NCI-H2196 treated with DMSO at 0.1 percent for 48 hours (cell line): ENCODE results near the gene ATXN7L1.
"Not testable (repeated sequence)": the region's sequence is repeated elsewhere in the genome, so short reads cannot be mapped to it uniquely, and the experiment has no call there.

Experiments
- DNase-seq: peaks from one replicate; lab custom pipeline; 2025; ENCODE audit not compliant: unreplicated experiment; lab: John Stamatoyannopoulos, UW

The ATXN7L1 gene

GRCh38 chr7:105621617-105622016 is 254.8 kb downstream of the ATXN7L1 start:
- no peak for DNase-seq

GRCh38 chr7:105621176-105621575 is 255.2 kb downstream of the ATXN7L1 start:
- DNase-seq = no peak

GRCh38 chr7:105619590-105619989 is 256.8 kb downstream of the ATXN7L1 start:
- DNase-seq = no peak

GRCh38 chr7:105618016-105618296 is 258.4 kb downstream of the ATXN7L1 start:
- no peak for DNase-seq

GRCh38 chr7:105617280-105618015 is 259.0 kb downstream of the ATXN7L1 start:
- DNase-seq = peak; percentile 13

- no peak for DNase-seq
Observed at GRCh38 chr7:105614341-105614840, 262.0 kb downstream of the ATXN7L1 start.

GRCh38 chr7:105613611-105614330 is 262.6 kb downstream of the ATXN7L1 start:
- no peak for DNase-seq

- no peak for DNase-seq
Observed at GRCh38 chr7:105612806-105613205, 263.6 kb downstream of the ATXN7L1 start.

- no peak for DNase-seq
Observed at GRCh38 chr7:105611856-105612775, 264.3 kb downstream of the ATXN7L1 start.

GRCh38 chr7:105610165-105610930 is 266.1 kb downstream of the ATXN7L1 start:
- DNase-seq = no peak

GRCh38 chr7:105602325-105603305 is 273.8 kb downstream of the ATXN7L1 start:
- no peak for DNase-seq

GRCh38 chr7:105600720-105601550 is 275.5 kb downstream of the ATXN7L1 start:
- no peak for DNase-seq

GRCh38 chr7:105599551-105599950 is 276.8 kb downstream of the ATXN7L1 start:
- DNase-seq = no peak

- not testable (repeated sequence) for DNase-seq
Observed at GRCh38 chr7:105599080-105599479, 277.3 kb downstream of the ATXN7L1 start.

GRCh38 chr7:105596866-105597265 is 279.5 kb downstream of the ATXN7L1 start:
- no peak for DNase-seq

- DNase-seq = peak; percentile 84
Observed at GRCh38 chr7:105594034-105594433, 282.4 kb downstream of the ATXN7L1 start.

- DNase-seq = no peak
Observed at GRCh38 chr7:105591522-105591921, 284.9 kb downstream of the ATXN7L1 start.

- no peak for DNase-seq
Observed at GRCh38 chr7:105590793-105591192, 285.6 kb downstream of the ATXN7L1 start.
